Endothelial cell of umbilical vein (primary cell): Measurements from ENCODE around the gene TOM1L2. TPM values are rescaled to one million over a fixed set of nuclear protein-coding genes. Genes with fewer than 3 reads are reported as not detected.

ENCODE experiments used
- BruUV-seq: library from RNA; stranded (reverse); fragments of 400-500 nt; replicated peaks from 2 replicates; lab custom pipeline; 2021; lab: Mats Ljungman, UMichigan
- CTCF ChIA-PET: fragments of 300-600, 350-600 bp; sonication (Branson Sonifier 250); formaldehyde crosslinking; loops from one replicate; lab custom pipeline; 2021; ENCODE audit warnings: antibody characterized with exemption, inconsistent platforms; lab: Charles Lee
- POLR2A ChIA-PET: fragments of 300-600, 350-600 bp; sonication (Branson Sonifier 250); formaldehyde crosslinking; loops from one replicate; lab custom pipeline; 2021; ENCODE audit warnings: antibody characterized with exemption, inconsistent platforms; lab: Charles Lee
- DNase-seq: peaks from one replicate; pipeline ENCODE4 v3.0.0-alpha.2; 2011; ENCODE audit warnings: low read depth, low spot score
- FAIRE-seq: peaks from 2 replicates; lab custom pipeline; 2011; peaks lifted over from hg19 to GRCh38; lab: Jason Lieb, UNC
- H2AFZ ChIP-seq: 2 replicates; pipeline ENCODE4 v1.6.0; 2012; ENCODE audit warnings: low read depth, low read length, control low read depth, inconsistent platforms
- H3K27ac ChIP-seq: 2 replicates; pipeline ENCODE4 v1.5.1; 2011; ENCODE audit warnings: low read depth, mild to moderate bottlenecking, control low read depth, low read length, moderate library complexity; ENCODE audit not compliant: insufficient read depth
- H3K27me3 ChIP-seq, 2 experiments: 2 replicates each; pipeline versions ENCODE4 v1.6.0 to v1.6.1; 2011; ENCODE audit warnings: low read length in 2 of 2, mixed read lengths in 1 of 2; ENCODE audit not compliant: control insufficient read depth in 2 of 2, insufficient read depth in 2 of 2
- H3K36me3 ChIP-seq, 2 experiments: 2 replicates in 1 of 2; 3 replicates in 1 of 2; pipeline ENCODE4 v1.5.1; 2011; ENCODE audit warnings: low read length in 2 of 2, mild to moderate bottlenecking in 1 of 2, moderate library complexity in 1 of 2; ENCODE audit not compliant: control insufficient read depth in 2 of 2, insufficient read depth in 2 of 2; ENCODE audit errors: extremely low read depth in 1 of 2
- H3K4me1 ChIP-seq: 3 replicates; pipeline ENCODE4 v1.5.1; 2011; ENCODE audit warnings: mild to moderate bottlenecking, low read length; ENCODE audit not compliant: control insufficient read depth, insufficient read depth; ENCODE audit errors: extremely low read depth
- H3K4me2 ChIP-seq: 2 replicates; pipeline ENCODE4 v1.6.1; 2011; ENCODE audit warnings: low read length, control low read depth, mixed read lengths; ENCODE audit not compliant: insufficient read depth
- H3K4me3 ChIP-seq, 3 experiments: fragments of 200-600 bp in 1 of 3; sonication (generic), shearing (Covaris generic) in 1 of 3; replicated peaks in 1 of 3; 2 replicates each; pipeline ENCODE4 v1.5.1; 2011 to 2016; ENCODE audit warnings: control low read depth in 3 of 3, low read length in 3 of 3, mild to moderate bottlenecking in 2 of 3, inconsistent platforms in 1 of 3, low read depth in 1 of 3, moderate library complexity in 1 of 3; ENCODE audit not compliant: insufficient read depth in 1 of 3
- H3K79me2 ChIP-seq: 2 replicates; pipeline ENCODE4 v1.6.0; 2012; ENCODE audit warnings: low read length, inconsistent platforms; ENCODE audit not compliant: control insufficient read depth, insufficient read depth
- H3K9ac ChIP-seq: replicated peaks from 2 replicates; pipeline ENCODE3; 2011; ENCODE audit warnings: low read length, control low read depth; ENCODE audit not compliant: insufficient read depth; ENCODE audit errors: extremely low read depth
- H3K9me1 ChIP-seq: replicated peaks from 3 replicates; pipeline ENCODE4 v1.6.0; 2011; ENCODE audit warnings: mild to moderate bottlenecking, low read length; ENCODE audit not compliant: control insufficient read depth, insufficient read depth; ENCODE audit errors: extremely low read depth
- H3K9me3 ChIP-seq: replicated peaks from 2 replicates; pipeline ENCODE4 v1.5.1; 2012; ENCODE audit warnings: low read length, inconsistent platforms; ENCODE audit not compliant: control insufficient read depth, insufficient read depth
- H4K20me1 ChIP-seq: replicated peaks from 2 replicates; pipeline ENCODE3; 2011; ENCODE audit warnings: mild to moderate bottlenecking, low read length; ENCODE audit not compliant: control insufficient read depth, insufficient read depth; ENCODE audit errors: extremely low read depth
- FOS ChIP-seq: IDR thresholded peaks from 2 replicates; pipeline ENCODE4 v1.6.1; 2011; ENCODE audit warnings: mild to moderate bottlenecking, low read length, moderate library complexity, borderline replicate concordance; ENCODE audit not compliant: insufficient read depth
- GATA2 ChIP-seq: IDR thresholded peaks from 2 replicates; pipeline ENCODE4 v1.7.0; 2011; ENCODE audit warnings: low read depth, mild to moderate bottlenecking, moderate library complexity, mixed read lengths, low read length; ENCODE audit not compliant: insufficient read length, insufficient read depth
- POLR2A ChIP-seq: IDR thresholded peaks from 2 replicates; pipeline ENCODE4 v1.6.1; 2012; ENCODE audit warnings: low read depth, mild to moderate bottlenecking, control low read depth, low read length
- POLR2AphosphoS5 ChIP-seq: IDR thresholded peaks from 2 replicates; pipeline ENCODE4 v1.6.1; 2012; ENCODE audit warnings: low read depth, mild to moderate bottlenecking, control low read depth, low read length, moderate library complexity; ENCODE audit not compliant: insufficient read depth
- dilution Hi-C: fragments of 300-500 bp; cut with MboI; formaldehyde crosslinking; loops from one replicate; pipeline ENCODE4 v1.15.0; 2019; ENCODE audit warnings: low sequenced_read_pairs; ENCODE audit not compliant: extremely low pct_ligation_motif_present
- intact Hi-C: fragments of 100-400 bp; cut with micrococcal nuclease; formaldehyde crosslinking; loops from one replicate; pipeline ENCODE4 v1.10.0; 2022
- polyA plus RNA-seq, 4 experiments: library from polyadenylated mRNA; depleted of rRNA in 3 of 4; stranded (reverse) in 3 of 4; unstranded in 1 of 4; fragments of >200 nt; gene quantifications; 2 replicates each; pipeline versions ENCODE4 v1.2.1 to v1.2.3, GENCODE V29; 2011 to 2012; ENCODE audit warnings: missing spikeins in 1 of 4
- total RNA-seq: library from RNA; stranded (reverse); gene quantifications from 2 replicates; pipeline ENCODE4 v1.2.3, GENCODE V29; 2021
- TF ChIP-seq, protein P1 (sequence below), 2 donors: IDR thresholded peaks; 1 replicate in 1 of 2; 2 replicates in 1 of 2; pipeline ENCODE4 v1.5.1; 2011; ENCODE audit warnings: low read length in 2 of 2, mild to moderate bottlenecking in 2 of 2, moderate library complexity in 2 of 2, control low read depth in 1 of 2, inconsistent platforms in 1 of 2, low read depth in 1 of 2; ENCODE audit not compliant: insufficient read depth in 1 of 2; ENCODE audit errors: extremely low read depth in 1 of 2
- TF ChIP-seq, protein P2 (sequence below): IDR thresholded peaks from 2 replicates; pipeline ENCODE4 v1.6.1; 2011; ENCODE audit not compliant: insufficient read depth, insufficient read length

The TOM1L2 gene
- total and polyA plus RNA-seq, 2 donors (not counting 3 experiments of a cell fraction or from before 2014, with no cell fraction given), result 31.7 to 37.6 TPM

DNA sequence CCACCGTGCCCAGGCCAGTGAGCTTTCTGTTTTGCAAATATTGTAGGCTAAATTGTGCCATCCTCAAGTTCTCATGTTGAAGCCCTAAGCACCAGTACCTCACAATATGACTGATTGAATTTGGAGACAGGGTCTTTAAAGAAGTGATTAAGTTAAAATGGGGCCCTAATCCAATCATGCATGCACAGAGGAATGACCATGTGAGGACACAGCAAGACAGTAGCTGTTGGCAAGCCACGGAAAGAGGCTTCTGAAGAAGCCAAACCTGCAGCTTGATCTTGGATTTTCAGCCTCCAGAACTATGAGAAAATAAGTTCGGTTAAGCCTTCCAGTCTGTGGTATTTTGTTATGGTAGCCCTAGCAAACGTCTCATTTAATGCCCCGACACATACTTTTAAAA, 24.9 kb downstream of the TOM1L2 start:
- no peaks in the 10 kb centered on the region for H3K9me3 ChIP-seq
- H3K4me2 ChIP-seq, result no peak overlapping the region
- intact Hi-C loops, result no loop called here
- FAIRE-seq (no peak), DNase-seq (no peak)
- CTCF ChIA-PET, result interaction anchor here (0.5 to 2.5 kb wide), 8 partner anchors 8 to 78 kb away, joined by 3 to 11 read pairs (median 4); no protein-coding TSS in a partner anchor
- no peaks in the 10 kb centered on the region for H3K79me2 ChIP-seq
- H3K27ac ChIP-seq, result no peak overlapping the region
- H3K36me3 ChIP-seq, result no peaks in the 10 kb centered on the region
- no peaks in the 10 kb centered on the region for H3K9me1 ChIP-seq
- no peaks in the 10 kb centered on the region for H3K27me3 ChIP-seq
- no peak overlapping the region for H2AFZ ChIP-seq
- dilution Hi-C loops, result no loop called here
- TF ChIP-seq POLR2AphosphoS5 (no peak), POLR2A (no peak), GATA2 (no peak), FOS (no peak)
- TF ChIP-seq, protein P1, sequence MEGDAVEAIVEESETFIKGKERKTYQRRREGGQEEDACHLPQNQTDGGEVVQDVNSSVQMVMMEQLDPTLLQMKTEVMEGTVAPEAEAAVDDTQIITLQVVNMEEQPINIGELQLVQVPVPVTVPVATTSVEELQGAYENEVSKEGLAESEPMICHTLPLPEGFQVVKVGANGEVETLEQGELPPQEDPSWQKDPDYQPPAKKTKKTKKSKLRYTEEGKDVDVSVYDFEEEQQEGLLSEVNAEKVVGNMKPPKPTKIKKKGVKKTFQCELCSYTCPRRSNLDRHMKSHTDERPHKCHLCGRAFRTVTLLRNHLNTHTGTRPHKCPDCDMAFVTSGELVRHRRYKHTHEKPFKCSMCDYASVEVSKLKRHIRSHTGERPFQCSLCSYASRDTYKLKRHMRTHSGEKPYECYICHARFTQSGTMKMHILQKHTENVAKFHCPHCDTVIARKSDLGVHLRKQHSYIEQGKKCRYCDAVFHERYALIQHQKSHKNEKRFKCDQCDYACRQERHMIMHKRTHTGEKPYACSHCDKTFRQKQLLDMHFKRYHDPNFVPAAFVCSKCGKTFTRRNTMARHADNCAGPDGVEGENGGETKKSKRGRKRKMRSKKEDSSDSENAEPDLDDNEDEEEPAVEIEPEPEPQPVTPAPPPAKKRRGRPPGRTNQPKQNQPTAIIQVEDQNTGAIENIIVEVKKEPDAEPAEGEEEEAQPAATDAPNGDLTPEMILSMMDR (IDR thresholded peaks at IDR 0.05; ENCODE audit: extremely low read depth in 1 of 2, insufficient read depth in 1 of 2, low read depth in 1 of 2, low read length in 2 of 2), result no peak
- TF ChIP-seq, protein P2, sequence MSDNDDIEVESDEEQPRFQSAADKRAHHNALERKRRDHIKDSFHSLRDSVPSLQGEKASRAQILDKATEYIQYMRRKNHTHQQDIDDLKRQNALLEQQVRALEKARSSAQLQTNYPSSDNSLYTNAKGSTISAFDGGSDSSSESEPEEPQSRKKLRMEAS, result no peak
- BruUV-seq, result no TSS peak
- POLR2A ChIA-PET, result no interaction called here
- H3K4me3 ChIP-seq, result no peak overlapping the region
- no peaks in the 10 kb centered on the region for H4K20me1 ChIP-seq
- no peak overlapping the region for H3K9ac ChIP-seq
- peaks cover 22% of the 10 kb centered on the region for H3K4me1 ChIP-seq
